ENCODE results near the gene NHERF1. TPM values are rescaled to one million over a fixed set of nuclear protein-coding genes. Genes with fewer than 3 reads are reported as not detected.

The NHERF1 gene
- total and polyA plus RNA-seq, 2 of the 8 experiments (the other 6 are each of a cell fraction or from before 2014, with no cell fraction given) = 92.9 to 99.2 TPM

GRCh38 chr17:74803388-74803930 lies 55.0 kb downstream of the NHERF1 start (continued):
- TF ChIP-seq USF2 (IDR thresholded peaks at IDR 0.05; ENCODE audit: low read length) = no peak
- TF ChIP-seq MAX (IDR thresholded peaks at IDR 0.05) = no peak

All from H1 (cell line).